H1 (cell line): ENCODE data around the gene DENND5B. TPM values are rescaled to one million over a fixed set of nuclear protein-coding genes. Genes with fewer than 3 reads are reported as not detected.

ENCODE experiments used
- CTCF ChIA-PET: fragments of 300-600 bp; sonication (Branson Sonifier 250); formaldehyde crosslinking; loops from one replicate; lab custom pipeline; 2021; ENCODE audit not compliant: partially characterized antibody; lab: Charles Lee
- POLR2A ChIA-PET: fragments of 300-600 bp; sonication (Branson Sonifier 250); formaldehyde crosslinking; loops from one replicate; lab custom pipeline; 2021; ENCODE audit warnings: inconsistent platforms; ENCODE audit not compliant: partially characterized antibody; lab: Charles Lee
- DNase-seq, 2 experiments: peaks; one replicate each; pipeline versions ENCODE4 v3.0.0 to v3.0.0-alpha.2; 2010 to 2022; ENCODE audit warnings: low spot score in 2 of 2, low read depth in 1 of 2, mixed read lengths in 1 of 2
- FAIRE-seq: peaks from 2 replicates; lab custom pipeline; 2011; peaks lifted over from hg19 to GRCh38; lab: Jason Lieb, UNC
- H2AFZ ChIP-seq: 2 replicates; pipeline ENCODE4 v1.8.1; 2012; ENCODE audit warnings: low read length, inconsistent platforms
- H2AK5ac ChIP-seq: 2 replicates; pipeline ENCODE4 v1.6.1; 2013; ENCODE audit warnings: low read depth, low read length
- H2BK120ac ChIP-seq: replicated peaks from 2 replicates; pipeline ENCODE3; 2013; ENCODE audit warnings: low read depth, low read length, inconsistent platforms
- H2BK12ac ChIP-seq: 2 replicates; pipeline ENCODE4 v1.6.1; 2013; ENCODE audit warnings: low read depth, low read length
- H2BK15ac ChIP-seq: 2 replicates; pipeline ENCODE4 v1.6.1; 2013; ENCODE audit warnings: low read length
- H2BK20ac ChIP-seq: 2 replicates; pipeline ENCODE4 v1.6.1; 2013; ENCODE audit warnings: low read length
- H2BK5ac ChIP-seq: 2 replicates; pipeline ENCODE4 v1.6.1; 2013; ENCODE audit warnings: low read depth, low read length
- H3K14ac ChIP-seq: 2 replicates; pipeline ENCODE4 v1.6.1; 2013; ENCODE audit warnings: inconsistent platforms; ENCODE audit not compliant: insufficient read length
- H3K18ac ChIP-seq: 2 replicates; pipeline ENCODE4 v1.6.1; 2013; ENCODE audit warnings: low read length; ENCODE audit errors: extremely low read depth
- H3K23ac ChIP-seq: 2 replicates; pipeline ENCODE4 v1.6.1; 2013; ENCODE audit warnings: inconsistent platforms; ENCODE audit not compliant: insufficient read length
- H3K23me2 ChIP-seq: 2 replicates; pipeline ENCODE4 v1.6.1; 2013; ENCODE audit warnings: low read depth, low read length
- H3K27ac ChIP-seq: 2 replicates; pipeline ENCODE4 v1.6.1; 2011; ENCODE audit warnings: low read depth, low read length, inconsistent platforms
- H3K27me3 ChIP-seq, 4 experiments: replicated peaks in 1 of 4; 1 replicate in 1 of 4; 2 replicates in 3 of 4; pipeline versions ENCODE4 v1.6.1 to v1.8.1; 2011 to 2013; ENCODE audit warnings: low read length in 3 of 4, mild to moderate bottlenecking in 3 of 4, inconsistent platforms in 2 of 4, mixed read lengths in 2 of 4, moderate library complexity in 1 of 4; ENCODE audit not compliant: control insufficient read depth in 3 of 4, insufficient read depth in 3 of 4; ENCODE audit errors: extremely low read depth in 1 of 4
- H3K36me3 ChIP-seq, 4 experiments: 2 replicates each; pipeline versions ENCODE4 v1.6.1 to v1.8.1; 2011 to 2013; ENCODE audit warnings: mild to moderate bottlenecking in 4 of 4, low read length in 3 of 4, moderate library complexity in 2 of 4, control low read depth in 1 of 4, inconsistent platforms in 1 of 4; ENCODE audit not compliant: insufficient read depth in 4 of 4, control insufficient read depth in 2 of 4
- H3K4ac ChIP-seq: replicated peaks from 2 replicates; pipeline ENCODE3; 2013; ENCODE audit warnings: low read length, low read depth, mixed read lengths, inconsistent platforms; ENCODE audit not compliant: insufficient read length
- H3K4me1 ChIP-seq, 4 experiments: replicated peaks in 1 of 4; 1 replicate in 1 of 4; 2 replicates in 3 of 4; pipeline versions ENCODE4 v1.6.1 to v1.8.1; 2011 to 2013; ENCODE audit warnings: low read length in 3 of 4, inconsistent platforms in 2 of 4, mixed read lengths in 1 of 4; ENCODE audit not compliant: insufficient read depth in 4 of 4, control insufficient read depth in 3 of 4
- H3K4me2 ChIP-seq, 2 experiments: 2 replicates each; pipeline versions ENCODE4 v1.6.1 to v1.8.1; 2011 to 2013; ENCODE audit warnings: low read depth in 2 of 2, low read length in 2 of 2, control low read depth in 1 of 2, inconsistent platforms in 1 of 2, mild to moderate bottlenecking in 1 of 2; ENCODE audit not compliant: insufficient read depth in 1 of 2
- H3K4me3 ChIP-seq, 4 experiments: fragments of 200-600, 300-600 bp in 1 of 4; sonication (generic), shearing (Covaris generic), sonication (Bioruptor Twin) in 1 of 4; 2 replicates each; pipeline versions ENCODE4 v1.5.1 to v1.8.1; 2011 to 2016; ENCODE audit warnings: low read length in 4 of 4, low read depth in 3 of 4, control low read depth in 2 of 4, inconsistent platforms in 2 of 4, mild to moderate bottlenecking in 2 of 4, mixed read lengths in 1 of 4, moderate library complexity in 1 of 4; ENCODE audit not compliant: insufficient read depth in 2 of 4; ENCODE audit errors: extremely low read depth in 1 of 4
- H3K56ac ChIP-seq: replicated peaks from 2 replicates; pipeline ENCODE3; 2013; ENCODE audit warnings: low read depth, mild to moderate bottlenecking, mixed read lengths, low read length, inconsistent platforms; ENCODE audit not compliant: insufficient read length
- H3K79me1 ChIP-seq: 2 replicates; pipeline ENCODE4 v1.6.1; 2013; ENCODE audit warnings: low read depth, low read length, control low read depth
- H3K79me2 ChIP-seq, 2 experiments: 2 replicates each; pipeline versions ENCODE4 v1.6.1 to v1.8.1; 2012 to 2013; ENCODE audit warnings: low read length in 2 of 2, mild to moderate bottlenecking in 2 of 2, inconsistent platforms in 1 of 2; ENCODE audit not compliant: insufficient read depth in 2 of 2, control insufficient read depth in 1 of 2
- H3K9ac ChIP-seq, 4 experiments: replicated peaks in 1 of 4; 1 replicate in 1 of 4; 2 replicates in 3 of 4; pipeline versions ENCODE4 v1.6.1 to v1.8.1; 2011 to 2013; ENCODE audit warnings: low read depth in 3 of 4, low read length in 3 of 4, control low read depth in 2 of 4, mild to moderate bottlenecking in 2 of 4, moderate library complexity in 2 of 4, inconsistent platforms in 1 of 4; ENCODE audit errors: extremely low read depth in 1 of 4
- H3K9me3 ChIP-seq, 2 experiments: 2 replicates each; pipeline versions ENCODE4 v1.6.1 to v1.8.1; 2012 to 2013; ENCODE audit warnings: mild to moderate bottlenecking in 2 of 2, moderate library complexity in 2 of 2, control low read depth in 1 of 2, inconsistent platforms in 1 of 2, low read depth in 1 of 2, low read length in 1 of 2, mixed read lengths in 1 of 2; ENCODE audit not compliant: insufficient read depth in 2 of 2
- H4K20me1 ChIP-seq, 2 experiments: replicated peaks in 1 of 2; 2 replicates each; pipeline versions ENCODE3 to v1.8.1; 2011 to 2013; ENCODE audit warnings: inconsistent platforms in 2 of 2, low read length in 2 of 2, mild to moderate bottlenecking in 1 of 2; ENCODE audit not compliant: insufficient read depth in 2 of 2, control insufficient read depth in 1 of 2
- H4K5ac ChIP-seq: 2 replicates; pipeline ENCODE4 v1.6.1; 2013; ENCODE audit warnings: low read length, low read depth, mixed read lengths, inconsistent platforms; ENCODE audit not compliant: insufficient read length
- H4K8ac ChIP-seq: 2 replicates; pipeline ENCODE4 v1.8.0; 2013; ENCODE audit warnings: mild to moderate bottlenecking, moderate library complexity, low read length, inconsistent platforms; ENCODE audit not compliant: insufficient read depth; ENCODE audit errors: extremely low read depth
- H4K91ac ChIP-seq: replicated peaks from 2 replicates; pipeline ENCODE3; 2013; ENCODE audit warnings: low read length, mixed read lengths, inconsistent platforms; ENCODE audit not compliant: insufficient read length
- ATF2 ChIP-seq: IDR thresholded peaks from 2 replicates; pipeline ENCODE4 v1.6.1; 2012; ENCODE audit warnings: low read length, inconsistent platforms
- CEBPB ChIP-seq: IDR thresholded peaks from 2 replicates; pipeline ENCODE4 v1.6.1; 2012; ENCODE audit warnings: low read depth, low read length
- CREB1 ChIP-seq: IDR thresholded peaks from 2 replicates; pipeline ENCODE4 v1.6.1; 2012; ENCODE audit warnings: inconsistent platforms
- EP300 ChIP-seq, 2 experiments: IDR thresholded peaks; 1 replicate in 1 of 2; 2 replicates in 1 of 2; pipeline ENCODE4 v1.6.1; 2011 to 2012; ENCODE audit warnings: low read depth in 2 of 2, low read length in 2 of 2, mild to moderate bottlenecking in 2 of 2, borderline replicate concordance in 1 of 2, inconsistent platforms in 1 of 2, moderate library complexity in 1 of 2
- GTF2F1 ChIP-seq: IDR thresholded peaks from 2 replicates; pipeline ENCODE4 v1.6.1; 2012; ENCODE audit warnings: low read depth, low read length, improper control_type of control experiment, borderline replicate concordance
- POLR2AphosphoS5 ChIP-seq: IDR thresholded peaks from 2 replicates; pipeline ENCODE4 v1.6.1; 2011; ENCODE audit warnings: low read depth, low read length
- RAD21 ChIP-seq, 2 experiments: IDR thresholded peaks in 1 of 2; conservative IDR thresholded peaks in 1 of 2; 2 replicates each; pipeline ENCODE4 v1.6.1; 2011; ENCODE audit warnings: low read depth in 2 of 2, low read length in 2 of 2, improper control_type of control experiment in 1 of 2, inconsistent platforms in 1 of 2, mild to moderate bottlenecking in 1 of 2, moderate library complexity in 1 of 2
- WGBS, 2 experiments: shearing (Covaris generic) in 1 of 2; methylation state at CpG; one replicate each; pipeline versions ENCODE4 v1.1.6 to v1.1.7; 2013 to 2015; ENCODE audit warnings: low lambda C conversion rate in 2 of 2, mixed read lengths in 2 of 2, inconsistent platforms in 1 of 2, low coverage in 1 of 2, missing lambda C conversion rate in 1 of 2; ENCODE audit not compliant: insufficient replicate concordance in 2 of 2, insufficient coverage in 1 of 2, insufficient read length in 1 of 2; ENCODE audit errors: extremely low coverage in 1 of 2, missing lambda C conversion rate in 1 of 2; 5-methylcytosine and 5-hydroxymethylcytosine counted together
- polyA plus RNA-seq, 7 experiments: library from polyadenylated mRNA; depleted of rRNA in 3 of 7; stranded (reverse) in 5 of 7; unstranded in 2 of 7; fragments of >200 nt in 5 of 7; fragments of 200-250 nt in 2 of 7; gene quantifications; 1 replicate in 5 of 7; 2 replicates in 1 of 7; 4 replicates in 1 of 7; pipeline versions ENCODE4 v1.2.1 to v1.2.3, GENCODE V29; 2011 to 2013; ENCODE audit warnings: missing spikeins in 2 of 7, mixed read lengths in 2 of 7
- total RNA-seq: library from RNA; stranded (reverse); fragmentation: NEBNext Ultra II Directional; extraction: Animal tissue kit (Norgen Biotek cat#: 25700); gene quantifications from 2 replicates; pipeline ENCODE4 v1.2.1, GENCODE V29; 2021

Gene DENND5B
- total and polyA plus RNA-seq, 2 of the 8 experiments (the other 6 are each of a cell fraction or from before 2014, with no cell fraction given), result 13.4 to 20.2 TPM

GRCh38 chr12:31386364-31386777 lies 204.6 kb downstream of the DENND5B start:
- peak overlapping the region; percentile 21 to 59 (median 42); a peak in 7 of 8 replicates for H3K4me3 ChIP-seq
- TF ChIP-seq ATF2 (peak; percentile 62; the same call in 1 of the 2 replicates), RAD21 (IDR thresholded peaks at IDR 0.05 in 1 of 2, conservative IDR thresholded peaks at IDR 0.05 in 1 of 2; ENCODE audit: low read depth in 2 of 2, low read length in 2 of 2) (peak; percentile 22 to 29; a peak in 3 of 4 replicates), EP300 (IDR thresholded peaks at IDR 0.05; ENCODE audit: borderline replicate concordance in 1 of 2, low read depth in 2 of 2, low read length in 2 of 2) (peak in 1 of 2 experiments; percentile 98; a peak in 2 of 3 replicates), POLR2AphosphoS5 (peak; percentile 83), GTF2F1 (no peak), CEBPB (no peak), CREB1 (no peak)

More at GRCh38 chr12:31386364-31386777, 204.6 kb downstream of the DENND5B start:
- 3% methylated on average over 2 of the region's 2 CpGs; no CpG with 5 or more reads in 1 of the 2 experiments for WGBS, 2 experiments
- CTCF ChIA-PET, result interaction anchor here (1.1 to 2.6 kb wide), 4 partner anchors 17 to 152 kb away, joined by 3 to 10 read pairs (median 6); partner anchors contain the start of gene SINHCAF
- peak overlapping the region; percentile 87 for H4K91ac ChIP-seq
- peak overlapping the region; percentile 97 for H3K56ac ChIP-seq
- H3K4ac ChIP-seq, result peak overlapping the region; percentile 96
- peaks cover 2% of the 10 kb centered on the region; the same call in 1 of the 2 replicates for H3K23me2 ChIP-seq
- H3K79me2 ChIP-seq, result peaks cover 0 to 28% of the 10 kb centered on the region in 2 experiments; a peak in 2 of 4 replicates
- peak overlapping the region; percentile 9; the same call in 1 of the 2 replicates for H2BK20ac ChIP-seq
- H3K79me1 ChIP-seq, result no peaks in the 10 kb centered on the region
- POLR2A ChIA-PET, result interaction anchor here (0.6 to 12.9 kb wide), 36 partner anchors 9 to 250 kb away, joined by 3 to 474 read pairs (median 4); partner anchors contain the start of gene SINHCAF
- no peaks in the 10 kb centered on the region for H3K27me3 ChIP-seq
- H3K23ac ChIP-seq, result no peak overlapping the region
- peaks cover 8 to 25% (median 21%) of the 10 kb centered on the region in 4 experiments; a peak in 6 of 7 replicates for H3K4me1 ChIP-seq
- peak overlapping the region; percentile 60 to 89 (median 82); a peak in 6 of 7 replicates for H3K9ac ChIP-seq
- peak overlapping the region; percentile 97 for H4K5ac ChIP-seq
- H2BK120ac ChIP-seq, result peak overlapping the region; percentile 97
- no peak overlapping the region for H4K8ac ChIP-seq
- H3K36me3 ChIP-seq, result no peaks in the 10 kb centered on the region; a peak in 1 of 8 replicates
- H3K27ac ChIP-seq, result peak overlapping the region; percentile 94
- H2BK12ac ChIP-seq, result peak overlapping the region; percentile 98; the same call in 1 of the 2 replicates
- peak; percentile 100 for FAIRE-seq
- no peak overlapping the region for H2BK15ac ChIP-seq
- H2AK5ac ChIP-seq, result peak overlapping the region; percentile 75; the same call in 1 of the 2 replicates
- H3K14ac ChIP-seq, result no peak overlapping the region
- H2AFZ ChIP-seq, result no peak overlapping the region
- no peaks in the 10 kb centered on the region for H3K9me3 ChIP-seq
- DNase-seq, result peak; percentile 65 to 84
- peak overlapping the region; percentile 42 to 76 for H3K4me2 ChIP-seq
- no peak overlapping the region; the same call in 1 of the 2 replicates for H3K18ac ChIP-seq
- peak overlapping the region; percentile 98 for H2BK5ac ChIP-seq
- H4K20me1 ChIP-seq, result no peaks in the 10 kb centered on the region
